GM23338 (cell line): ENCODE measurements around the gene C4A. TPM values are rescaled to one million over a fixed set of nuclear protein-coding genes. Genes with fewer than 3 reads are reported as not detected.

ENCODE experiments used
- ATAC-seq: fragments of 200-7000 bp; cut with Tn5 transposase; 3 replicates; pipeline ENCODE4 v1.9.1; 2020
- DNase-seq: peaks from one replicate; pipeline ENCODE4 v3.0.0-alpha.2; 2015; ENCODE audit warnings: low spot score
- H2AFZ ChIP-seq: fragments of 200-600 bp; sonication (generic); 2 replicates; pipeline ENCODE4 v1.8.0; 2016; ENCODE audit warnings: antibody characterized with exemption, mild to moderate bottlenecking, moderate library complexity
- H3F3A ChIP-seq: fragments of 200-600 bp; sonication (generic); replicated peaks from 2 replicates; pipeline ENCODE4 v1.8.0; 2017; ENCODE audit warnings: antibody characterized with exemption, mixed run types, low read depth
- H3K27ac ChIP-seq: fragments of 200-600 bp; sonication (generic); 2 replicates; pipeline ENCODE4 v1.6.1; 2016; ENCODE audit warnings: low read depth
- H3K27me3 ChIP-seq: fragments of 200-600 bp; sonication (generic); 2 replicates; pipeline ENCODE4 v1.8.0; 2016; ENCODE audit warnings: mild to moderate bottlenecking, mixed run types, moderate library complexity; ENCODE audit not compliant: insufficient read depth
- H3K36me3 ChIP-seq: fragments of 200-600 bp; sonication (generic); 2 replicates; pipeline ENCODE4 v1.8.0; 2016; ENCODE audit warnings: mild to moderate bottlenecking; ENCODE audit not compliant: insufficient read depth
- H3K4me1 ChIP-seq: fragments of 200-600 bp; sonication (generic); 2 replicates; pipeline ENCODE4 v1.8.0; 2016; ENCODE audit warnings: mild to moderate bottlenecking, moderate library complexity; ENCODE audit not compliant: insufficient read depth
- H3K4me2 ChIP-seq: fragments of 200-600 bp; sonication (generic); 2 replicates; pipeline ENCODE4 v1.7.1; 2017; ENCODE audit warnings: mixed run types
- H3K4me3 ChIP-seq: fragments of 200-600 bp; sonication (generic); 2 replicates; pipeline ENCODE4 v1.6.1; 2016; ENCODE audit warnings: mixed run types
- H3K79me2 ChIP-seq: fragments of 200-600 bp; sonication (generic); replicated peaks from 2 replicates; pipeline ENCODE4 v1.8.0; 2017; ENCODE audit warnings: mild to moderate bottlenecking; ENCODE audit not compliant: insufficient read depth
- H3K9me2 ChIP-seq: fragments of 200-600 bp; sonication (generic); 2 replicates; pipeline ENCODE4 v1.8.0; 2017; ENCODE audit not compliant: insufficient read depth
- H4K20me1 ChIP-seq: fragments of 200-600 bp; sonication (generic); replicated peaks from 2 replicates; pipeline ENCODE4 v1.8.0; 2017; ENCODE audit warnings: mild to moderate bottlenecking; ENCODE audit not compliant: insufficient read depth
- H3K27ac Mint-ChIP-seq: 2 replicates; pipeline ENCODE4 v1.8.0; 2020; ENCODE audit warnings: inconsistent platforms, mild to moderate bottlenecking, moderate library complexity, mixed read lengths
- H3K27me3 Mint-ChIP-seq: 3 replicates; pipeline ENCODE4 v1.8.0; 2022; ENCODE audit warnings: low read depth, mild to moderate bottlenecking, moderate library complexity, mixed read lengths, inconsistent platforms; ENCODE audit not compliant: insufficient read depth, poor library complexity
- H3K36me3 Mint-ChIP-seq: 3 replicates; pipeline ENCODE4 v1.8.0; 2021; ENCODE audit warnings: low read depth, mild to moderate bottlenecking, inconsistent platforms, moderate library complexity, mixed read lengths
- H3K4me1 Mint-ChIP-seq: 3 replicates; pipeline ENCODE4 v1.8.0; 2020; ENCODE audit warnings: mild to moderate bottlenecking, inconsistent platforms, mixed read lengths
- H3K4me3 Mint-ChIP-seq: 3 replicates; pipeline ENCODE4 v1.8.0; 2021; ENCODE audit warnings: moderate library complexity, mild to moderate bottlenecking, inconsistent platforms, mixed read lengths
- H3K9me3 Mint-ChIP-seq: 3 replicates; pipeline ENCODE4 v1.8.0; 2020; ENCODE audit warnings: moderate library complexity, mild to moderate bottlenecking, inconsistent platforms, mixed read lengths
- CREB1 ChIP-seq: fragments of 250-450 bp; sonication (Bioruptor Pico); IDR thresholded peaks from 2 replicates; pipeline ENCODE4 v1.5.0; 2020; ENCODE audit warnings: low read depth, mild to moderate bottlenecking, moderate library complexity
- CTCF ChIP-seq, 2 experiments: fragments of 200-600 bp in 1 of 2; sonication (generic) in 1 of 2; conservative IDR thresholded peaks; 2 replicates each; pipeline versions ENCODE4 v1.5.1 to v1.6.1; 2016 to 2017; ENCODE audit warnings: antibody characterized with exemption in 2 of 2, low read depth in 2 of 2, mild to moderate bottlenecking in 2 of 2, moderate library complexity in 1 of 2
- ETS1 ChIP-seq: IDR thresholded peaks from 2 replicates; pipeline ENCODE4 v1.6.1; 2016; ENCODE audit warnings: antibody characterized with exemption
- EZH2phosphoT487 ChIP-seq: fragments of 200-600 bp; sonication (generic); IDR thresholded peaks from one replicate; pipeline ENCODE4 v1.8.1; 2018; ENCODE audit warnings: antibody characterized with exemption; ENCODE audit not compliant: unreplicated experiment
- POLR2AphosphoS5 ChIP-seq: IDR thresholded peaks from 2 replicates; pipeline ENCODE4 v1.6.1; 2016; ENCODE audit warnings: antibody characterized with exemption, low read depth
- ZNF331 ChIP-seq: fragments of 250-450 bp; sonication (Bioruptor Pico); IDR thresholded peaks from 2 replicates; pipeline ENCODE4 v1.5.0; 2020; ENCODE audit warnings: low read depth, mild to moderate bottlenecking, moderate library complexity
- ZNF462 ChIP-seq: fragments of 250-450 bp; sonication (Bioruptor Pico); IDR thresholded peaks from 2 replicates; pipeline ENCODE4 v1.5.0; 2020; ENCODE audit warnings: mild to moderate bottlenecking, moderate library complexity
- polyA plus RNA-seq: library from polyadenylated mRNA; unstranded; fragments of >200 nt; fragmentation: Nextera tagmentation; extraction: Ambion mirVana; gene quantifications from 2 replicates; pipeline ENCODE4 v1.2.1, GENCODE V29; 2016
- total RNA-seq: library from RNA; depleted of rRNA; stranded (reverse); fragments of >200 nt; shearing (Covaris generic); gene quantifications from 2 replicates; pipeline ENCODE4 v1.2.3, GENCODE V29; 2014

C4A gene
- total and polyA plus RNA-seq, 2 experiments from 2014 or later = 0.48 to 0.97 TPM

- no peaks in the 10 kb centered on the region for H3K9me2 ChIP-seq
- peaks cover 18% of the 10 kb centered on the region for H3K36me3 ChIP-seq
- H2AFZ ChIP-seq = peak within 1 kb of the TSS; percentile 92
- peak within 1 kb of the TSS; percentile 98 for H3K27ac Mint-ChIP-seq
- peaks cover 2% of the 10 kb centered on the region; the same call in 1 of the 3 replicates for H3K9me3 Mint-ChIP-seq
- peaks cover 74% of the 10 kb centered on the region for H3K36me3 Mint-ChIP-seq
- no peaks in the 10 kb centered on the region for H3K27me3 ChIP-seq
- H3K27me3 Mint-ChIP-seq = peaks cover 4% of the 10 kb centered on the region
- TF ChIP-seq CREB1 (CRISPR knock-in tag) = peak; percentile 97
- peak; percentile 74 for TF ChIP-seq POLR2AphosphoS5
- TF ChIP-seq EZH2phosphoT487 = no peak
- peak; percentile 97 for TF ChIP-seq ETS1
- ATAC-seq (peak; percentile 99), DNase-seq (peak; percentile 99)
- H3K27ac ChIP-seq = peak within 1 kb of the TSS; percentile 61; the same call in 1 of the 2 replicates
- H3K4me1 Mint-ChIP-seq = peaks cover 12% of the 10 kb centered on the region
- H3F3A ChIP-seq = no peaks in the 10 kb centered on the region
- peak within 1 kb of the TSS; percentile 98 for H3K4me3 Mint-ChIP-seq
- peaks cover 28% of the 10 kb centered on the region for H3K79me2 ChIP-seq
- H4K20me1 ChIP-seq = no peaks in the 10 kb centered on the region
- H3K4me3 ChIP-seq = peak within 1 kb of the TSS; percentile 95
- H3K4me2 ChIP-seq = peak within 1 kb of the TSS; percentile 93
- peaks cover 15% of the 10 kb centered on the region; the same call in 1 of the 2 replicates for H3K4me1 ChIP-seq
Observed at GRCh38 chr6:31958741-31959739, 22.8 kb upstream of the C4A start, which contains the start of the genes NELFE and SKIC2. TSS of gene NELFE (minus strand) at chr6:31958971. CDS start at chr6:31958446, 525 bp downstream. TSS of gene SKIC2 (plus strand) at chr6:31959175. CDS start at chr6:31959193, 18 bp downstream.

- Histone ChIP-seq H3K4me2 (no peak overlapping the region), H3K36me3 (peaks cover 16% of the 10 kb centered on the region), H3F3A (no peaks in the 10 kb centered on the region), H2AFZ (no peak overlapping the region), H3K4me3 (no peak overlapping the region), H3K79me2 (peaks cover 28% of the 10 kb centered on the region), H3K27ac (no peak overlapping the region), H3K27me3 (no peaks in the 10 kb centered on the region), H4K20me1 (no peaks in the 10 kb centered on the region; the same call in 1 of the 2 replicates), H3K4me1 (peaks cover 15% of the 10 kb centered on the region; the same call in 1 of the 2 replicates), H3K9me2 (no peaks in the 10 kb centered on the region)
- H3K27me3 Mint-ChIP-seq = peaks cover 2% of the 10 kb centered on the region
- H3K4me3 Mint-ChIP-seq = 0 out of 3 replicates have a peak overlapping the region, but pooled peaks have one; percentile 12
- peaks cover 12% of the 10 kb centered on the region for H3K4me1 Mint-ChIP-seq
- DNase-seq = no peak
- no peak overlapping the region for H3K27ac Mint-ChIP-seq
- peaks cover 73% of the 10 kb centered on the region for H3K36me3 Mint-ChIP-seq
- ATAC-seq = no peak
- H3K9me3 Mint-ChIP-seq = peaks cover 2% of the 10 kb centered on the region; the same call in 1 of the 3 replicates
- TF ChIP-seq CTCF (conservative IDR thresholded peaks at IDR 0.05; ENCODE audit: low read depth in 2 of 2) (no peak), EZH2phosphoT487 (no peak), ZNF462 (CRISPR knock-in tag) (no peak), ETS1 (no peak), ZNF331 (no peak)
Observed at GRCh38 chr6:31961616-31962015, 20.2 kb upstream of the C4A start.
